ENCODE measurements around the gene S100A6. TPM values are rescaled to one million over a fixed set of nuclear protein-coding genes. Genes with fewer than 3 reads are reported as not detected.

S100A6 gene
- total RNA-seq, 1 experiment from 2014 or later: 106 TPM

DNA sequence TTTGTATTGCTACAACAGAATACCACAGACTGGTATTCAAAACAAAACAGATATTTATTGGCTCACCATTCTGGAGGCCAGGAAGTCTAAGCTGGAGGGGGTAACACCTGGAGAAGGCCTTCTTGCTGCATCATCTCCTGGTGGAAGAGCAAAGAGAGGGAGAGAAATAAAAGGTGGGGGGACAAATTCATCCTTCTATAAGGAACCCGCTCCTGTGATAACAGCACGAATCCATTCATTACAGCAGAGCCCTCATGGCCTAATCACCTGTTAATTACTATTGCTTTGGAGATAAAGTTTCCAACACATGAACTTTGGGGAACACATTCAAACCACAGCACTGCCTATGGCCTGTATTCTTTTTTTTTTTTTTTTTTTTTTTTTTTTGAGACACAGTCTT is 24.4 kb upstream of the S100A6 start:
- Histone ChIP-seq H3K4me3 (ENCODE audit: low read depth, low read length, poor library complexity, severe bottlenecking) (no peak overlapping the region), H3K9me3 (ENCODE audit: low read depth, low read length, poor library complexity, severe bottlenecking) (no peaks in the 10 kb centered on the region), H3K36me3 (ENCODE audit: insufficient read depth, low read length, poor library complexity, severe bottlenecking) (no peaks in the 10 kb centered on the region), H3K27me3 (replicated peaks; ENCODE audit: insufficient read depth, low read depth, low read length, poor library complexity) (no peaks in the 10 kb centered on the region), H3K4me1 (ENCODE audit: insufficient read depth, low read length, poor library complexity, severe bottlenecking) (peaks cover 8% of the 10 kb centered on the region), H3K27ac (ENCODE audit: low read depth, low read length, poor library complexity, severe bottlenecking) (no peak overlapping the region)
- intact Hi-C loops (cut with micrococcal nuclease; ENCODE audit: unreplicated experiment): no loop called here
- TF ChIP-seq, protein P1, sequence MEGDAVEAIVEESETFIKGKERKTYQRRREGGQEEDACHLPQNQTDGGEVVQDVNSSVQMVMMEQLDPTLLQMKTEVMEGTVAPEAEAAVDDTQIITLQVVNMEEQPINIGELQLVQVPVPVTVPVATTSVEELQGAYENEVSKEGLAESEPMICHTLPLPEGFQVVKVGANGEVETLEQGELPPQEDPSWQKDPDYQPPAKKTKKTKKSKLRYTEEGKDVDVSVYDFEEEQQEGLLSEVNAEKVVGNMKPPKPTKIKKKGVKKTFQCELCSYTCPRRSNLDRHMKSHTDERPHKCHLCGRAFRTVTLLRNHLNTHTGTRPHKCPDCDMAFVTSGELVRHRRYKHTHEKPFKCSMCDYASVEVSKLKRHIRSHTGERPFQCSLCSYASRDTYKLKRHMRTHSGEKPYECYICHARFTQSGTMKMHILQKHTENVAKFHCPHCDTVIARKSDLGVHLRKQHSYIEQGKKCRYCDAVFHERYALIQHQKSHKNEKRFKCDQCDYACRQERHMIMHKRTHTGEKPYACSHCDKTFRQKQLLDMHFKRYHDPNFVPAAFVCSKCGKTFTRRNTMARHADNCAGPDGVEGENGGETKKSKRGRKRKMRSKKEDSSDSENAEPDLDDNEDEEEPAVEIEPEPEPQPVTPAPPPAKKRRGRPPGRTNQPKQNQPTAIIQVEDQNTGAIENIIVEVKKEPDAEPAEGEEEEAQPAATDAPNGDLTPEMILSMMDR (conservative IDR thresholded peaks at IDR 0.05; ENCODE audit: low read depth, low read length): no peak
- no peak for TF ChIP-seq EZH2 (IDR thresholded peaks at IDR 0.05; ENCODE audit: borderline replicate concordance, low read depth, low read length, poor library complexity, severe bottlenecking)
- no peak for DNase-seq (ENCODE audit: low spot score)
- ChIA-PET POLR2A (ENCODE audit: low non-redundant PET) (no interaction called here), CTCF (no interaction called here)
- BruUV-seq (replicated peaks): no TSS peak

DNA sequence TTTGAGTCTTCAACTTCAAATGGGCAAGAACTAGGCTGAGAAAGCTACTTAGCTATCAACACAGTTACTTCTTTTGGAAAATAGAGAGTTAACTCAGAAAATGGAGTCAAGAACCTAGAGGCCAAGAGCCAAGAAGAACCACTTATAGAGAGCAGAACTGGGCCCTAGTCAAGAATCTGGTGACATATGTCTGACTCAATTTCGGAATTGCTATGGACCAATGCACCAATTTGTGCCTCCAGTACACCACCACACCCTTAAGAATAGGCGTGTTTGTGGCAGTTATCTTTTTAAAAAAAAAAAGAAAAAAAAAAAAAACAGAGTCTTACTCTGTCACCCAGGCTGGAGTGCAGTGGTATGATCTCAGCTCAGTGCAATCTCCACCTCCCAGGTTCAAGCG is 22.1 kb upstream of the S100A6 start:
- Histone ChIP-seq H3K9me3 (ENCODE audit: low read depth, low read length, poor library complexity, severe bottlenecking) (no peaks in the 10 kb centered on the region), H3K27me3 (replicated peaks; ENCODE audit: insufficient read depth, low read depth, low read length, poor library complexity) (no peaks in the 10 kb centered on the region), H3K4me3 (ENCODE audit: low read depth, low read length, poor library complexity, severe bottlenecking) (no peak overlapping the region), H3K36me3 (ENCODE audit: insufficient read depth, low read length, poor library complexity, severe bottlenecking) (no peaks in the 10 kb centered on the region), H3K27ac (ENCODE audit: low read depth, low read length, poor library complexity, severe bottlenecking) (no peak overlapping the region), H3K4me1 (ENCODE audit: insufficient read depth, low read length, poor library complexity, severe bottlenecking) (no peaks in the 10 kb centered on the region)
- ChIA-PET CTCF (no interaction called here), POLR2A (ENCODE audit: low non-redundant PET) (no interaction called here)
- no peak for TF ChIP-seq EZH2 (IDR thresholded peaks at IDR 0.05; ENCODE audit: borderline replicate concordance, low read depth, low read length, poor library complexity, severe bottlenecking)
- TF ChIP-seq, protein P1 (conservative IDR thresholded peaks at IDR 0.05; ENCODE audit: low read depth, low read length): no peak
- intact Hi-C loops (cut with micrococcal nuclease; ENCODE audit: unreplicated experiment): no loop called here
- BruUV-seq (replicated peaks): no TSS peak
- no peak for DNase-seq (ENCODE audit: low spot score)

DNA sequence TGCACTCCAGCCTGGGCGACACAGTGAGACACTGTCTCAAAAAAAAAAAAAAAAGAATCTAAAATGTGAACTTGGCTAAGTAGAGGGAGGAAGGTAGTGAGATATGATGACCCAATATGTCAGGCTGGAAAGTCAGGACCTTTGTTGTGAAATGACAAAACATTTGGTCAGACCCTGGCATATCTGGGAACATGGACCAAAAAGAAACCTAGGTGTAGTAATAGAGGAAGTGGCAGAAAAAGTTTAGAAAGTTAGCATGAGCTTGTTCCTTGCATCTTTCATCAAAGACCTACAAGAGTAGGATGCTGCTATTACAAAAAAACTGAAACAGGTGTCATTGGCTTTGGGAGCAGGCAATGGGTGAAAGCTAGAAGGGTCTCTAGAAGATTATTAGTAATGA is 20.6 kb upstream of the S100A6 start:
- Histone ChIP-seq H3K4me3 (ENCODE audit: low read depth, low read length, poor library complexity, severe bottlenecking) (no peak overlapping the region), H3K36me3 (ENCODE audit: insufficient read depth, low read length, poor library complexity, severe bottlenecking) (no peaks in the 10 kb centered on the region), H3K27me3 (replicated peaks; ENCODE audit: insufficient read depth, low read depth, low read length, poor library complexity) (no peaks in the 10 kb centered on the region), H3K4me1 (ENCODE audit: insufficient read depth, low read length, poor library complexity, severe bottlenecking) (no peaks in the 10 kb centered on the region), H3K9me3 (ENCODE audit: low read depth, low read length, poor library complexity, severe bottlenecking) (no peaks in the 10 kb centered on the region), H3K27ac (ENCODE audit: low read depth, low read length, poor library complexity, severe bottlenecking) (no peak overlapping the region)
- CTCF ChIA-PET: no interaction called here
- DNase-seq (ENCODE audit: low spot score): no peak
- TF ChIP-seq EZH2 (IDR thresholded peaks at IDR 0.05; ENCODE audit: borderline replicate concordance, low read depth, low read length, poor library complexity, severe bottlenecking): no peak
- TF ChIP-seq, protein P1 (conservative IDR thresholded peaks at IDR 0.05; ENCODE audit: low read depth, low read length): no peak
- intact Hi-C loops (cut with micrococcal nuclease; ENCODE audit: unreplicated experiment): no loop called here
- BruUV-seq (replicated peaks): no TSS peak
- POLR2A ChIA-PET (ENCODE audit: low non-redundant PET): no interaction called here
